GM18498 (cell line): Measurements from ENCODE around the gene TARS1.
"Not testable (repeated sequence)": the region's sequence is repeated elsewhere in the genome, so short reads cannot be mapped to it uniquely, and the experiment has no call there.

ENCODE experiments used
- ATAC-seq: cut with Tn5 transposase; IDR thresholded peaks from one replicate; pipeline ENCODE4 v1.9.1; 2021; ENCODE audit warnings: mild to moderate bottlenecking, moderate library complexity; ENCODE audit not compliant: unreplicated experiment

The TARS1 gene

GRCh38 chr5:33482335-33482734 is 41.6 kb downstream of the TARS1 start:
- no peak for ATAC-seq

- no peak for ATAC-seq
Measured at GRCh38 chr5:33487236-33487635, 46.5 kb downstream of the TARS1 start.

GRCh38 chr5:33488558-33489355 is 48.0 kb downstream of the TARS1 start:
- no peak for ATAC-seq

GRCh38 chr5:33489481-33490067 is 48.8 kb downstream of the TARS1 start:
- ATAC-seq, result no peak

GRCh38 chr5:33490071-33490665 is 49.4 kb downstream of the TARS1 start:
- ATAC-seq, result no peak

- no peak for ATAC-seq
Measured at GRCh38 chr5:33491941-33492340, 51.2 kb downstream of the TARS1 start.

- no peak for ATAC-seq
Measured at GRCh38 chr5:33494466-33494865, 53.7 kb downstream of the TARS1 start.

- no peak for ATAC-seq
Measured at GRCh38 chr5:33501260-33501659, 60.5 kb downstream of the TARS1 start.

- no peak for ATAC-seq
Measured at GRCh38 chr5:33501899-33502298, 61.1 kb downstream of the TARS1 start.

- no peak for ATAC-seq
Measured at GRCh38 chr5:33504570-33504969, 63.8 kb downstream of the TARS1 start.

GRCh38 chr5:33507426-33507825 is 66.7 kb downstream of the TARS1 start:
- ATAC-seq, result no peak

GRCh38 chr5:33509036-33509435 is 68.3 kb downstream of the TARS1 start:
- ATAC-seq, result no peak

GRCh38 chr5:33513462-33514185 is 72.9 kb downstream of the TARS1 start:
- ATAC-seq, result no peak

GRCh38 chr5:33515366-33515765 is 74.6 kb downstream of the TARS1 start:
- ATAC-seq, result not testable (repeated sequence)

- ATAC-seq, result no peak
Measured at GRCh38 chr5:33516421-33516820, 75.7 kb downstream of the TARS1 start.
